SU-DHL-6 (cell line): Measurements from ENCODE around the gene SLC11A1.
A peak's percentile ranks its signal among the peaks of the same experiment; 100 is the strongest.

Experiments
- EZH2phosphoT487 ChIP-seq: fragments of 200-600 bp; sonication (generic), shearing (Covaris generic); conservative IDR thresholded peaks from 2 replicates; pipeline ENCODE4 v1.6.1; 2018; ENCODE audit warnings: mild to moderate bottlenecking, antibody characterized with exemption, low read length, moderate library complexity, mixed read lengths
- TF ChIP-seq, protein P1 (sequence below): fragments of 200-600 bp; sonication (generic); IDR thresholded peaks from one replicate; pipeline ENCODE4 v1.5.1; 2017; ENCODE audit warnings: antibody characterized with exemption, mild to moderate bottlenecking, low read length, moderate library complexity; ENCODE audit not compliant: insufficient read depth, poor library complexity, severe bottlenecking

DNA sequence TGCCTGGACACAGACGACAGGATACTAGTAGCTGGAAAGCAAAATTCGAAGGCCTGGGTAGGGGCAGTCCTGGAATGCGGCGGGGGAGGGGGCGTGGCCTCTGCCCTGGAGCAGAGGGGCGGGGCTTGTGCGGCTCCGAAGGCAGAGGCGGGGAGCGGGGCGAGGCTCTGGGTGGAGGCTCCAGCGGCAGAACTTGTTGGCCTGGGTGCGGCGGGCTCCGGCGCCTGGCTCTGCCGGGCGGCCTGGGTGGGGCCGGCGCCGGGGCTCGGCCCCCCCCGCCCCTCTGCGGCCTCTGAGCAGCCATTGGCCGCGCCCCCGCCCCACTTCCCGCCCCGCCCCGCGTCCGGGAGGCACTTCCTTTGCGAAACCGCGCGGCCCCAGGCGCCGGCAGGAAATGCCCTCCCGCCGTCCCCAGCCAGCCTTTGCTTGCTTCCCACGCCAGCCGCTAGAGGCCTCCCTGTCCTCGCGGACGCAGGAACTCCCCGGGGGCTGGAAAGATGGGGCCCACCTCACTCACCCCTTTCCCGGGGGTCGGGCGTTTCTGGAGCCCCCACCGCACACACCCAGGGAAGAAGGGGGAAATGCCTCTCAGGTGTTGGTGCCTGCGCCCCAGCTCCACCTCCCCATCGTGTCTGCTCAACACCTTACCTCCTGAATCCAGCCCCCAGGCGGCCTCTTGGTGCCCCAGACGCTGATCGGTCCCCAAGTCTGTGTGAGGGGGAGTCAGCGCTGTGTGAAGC lies 24.3 kb downstream of the SLC11A1 start:
- no peak for TF ChIP-seq EZH2phosphoT487
- TF ChIP-seq, protein P1, sequence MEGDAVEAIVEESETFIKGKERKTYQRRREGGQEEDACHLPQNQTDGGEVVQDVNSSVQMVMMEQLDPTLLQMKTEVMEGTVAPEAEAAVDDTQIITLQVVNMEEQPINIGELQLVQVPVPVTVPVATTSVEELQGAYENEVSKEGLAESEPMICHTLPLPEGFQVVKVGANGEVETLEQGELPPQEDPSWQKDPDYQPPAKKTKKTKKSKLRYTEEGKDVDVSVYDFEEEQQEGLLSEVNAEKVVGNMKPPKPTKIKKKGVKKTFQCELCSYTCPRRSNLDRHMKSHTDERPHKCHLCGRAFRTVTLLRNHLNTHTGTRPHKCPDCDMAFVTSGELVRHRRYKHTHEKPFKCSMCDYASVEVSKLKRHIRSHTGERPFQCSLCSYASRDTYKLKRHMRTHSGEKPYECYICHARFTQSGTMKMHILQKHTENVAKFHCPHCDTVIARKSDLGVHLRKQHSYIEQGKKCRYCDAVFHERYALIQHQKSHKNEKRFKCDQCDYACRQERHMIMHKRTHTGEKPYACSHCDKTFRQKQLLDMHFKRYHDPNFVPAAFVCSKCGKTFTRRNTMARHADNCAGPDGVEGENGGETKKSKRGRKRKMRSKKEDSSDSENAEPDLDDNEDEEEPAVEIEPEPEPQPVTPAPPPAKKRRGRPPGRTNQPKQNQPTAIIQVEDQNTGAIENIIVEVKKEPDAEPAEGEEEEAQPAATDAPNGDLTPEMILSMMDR: peak; percentile 75
